Testis (tissue), 3 donors: ENCODE results near the gene KCNA2. TPM values are rescaled to one million over a fixed set of nuclear protein-coding genes. Genes with fewer than 3 reads are reported as not detected.

Experiments used
- DNase-seq: peaks from one replicate; pipeline ENCODE4 v3.0.0-alpha.2; 2019
- H3K27ac ChIP-seq, 2 donors: fragments of 200-600 bp; sonication (generic); one replicate each; pipeline ENCODE4 v1.5.1; 2019
- H3K27me3 ChIP-seq: fragments of 200-600 bp; sonication (generic); one replicate; pipeline ENCODE4 v1.5.1; 2019
- H3K36me3 ChIP-seq: fragments of 200-600 bp; sonication (generic); one replicate; pipeline ENCODE4 v1.5.1; 2017; ENCODE audit warnings: low read depth; ENCODE audit errors: missing control alignments
- H3K4me1 ChIP-seq: fragments of 200-600 bp; sonication (generic); one replicate; pipeline ENCODE4 v1.5.1; 2019
- H3K4me3 ChIP-seq, 2 donors: fragments of 200-600 bp; sonication (generic); one replicate each; pipeline ENCODE4 v1.5.1; 2017 to 2019
- H3K9me3 ChIP-seq: fragments of 200-600 bp; sonication (generic); one replicate; pipeline ENCODE4 v1.5.1; 2017
- POLR2A ChIP-seq: fragments of 450-650 bp; IDR thresholded peaks from one replicate; pipeline ENCODE4 v1.6.1; 2017; ENCODE audit warnings: antibody characterized with exemption, mild to moderate bottlenecking, moderate library complexity
- WGBS, 2 donors: methylation state at CpG; one replicate each; pipeline ENCODE4 v1.1.5; 2018; 5-methylcytosine and 5-hydroxymethylcytosine counted together
- intact Hi-C: fragments of 100-400 bp; cut with DNase I; formaldehyde crosslinking; loops from one replicate; pipeline ENCODE4 v1.15.1; 2023; ENCODE audit warnings: low total_unique reads
- polyA plus RNA-seq: library from polyadenylated mRNA; stranded (reverse); fragments of 350-450 nt; fragmentation: Illumina TruSeq; extraction: RNeasy Lipid Tissue Mini Kit (QIAGEN cat#74804); gene quantifications from one replicate; pipeline ENCODE4 v1.2.3, GENCODE V29; 2014; ENCODE audit warnings: low read depth, low replicate concordance; ENCODE audit not compliant: insufficient read depth
- total RNA-seq, 2 donors: library from RNA; depleted of rRNA; stranded (reverse); fragments of >200 nt; gene quantifications; one replicate each; pipeline ENCODE4 v1.2.3, GENCODE V29; 2016
- TF ChIP-seq, protein P1 (sequence below), 3 experiments: fragments of 450-650 bp in 2 of 3; fragments of 200-600 bp in 1 of 3; sonication (generic) in 1 of 3; IDR thresholded peaks; one replicate each; pipeline ENCODE4 v1.5.1; 2016 to 2019; ENCODE audit warnings: antibody characterized with exemption in 3 of 3, mild to moderate bottlenecking in 2 of 3, moderate library complexity in 1 of 3

KCNA2 gene
- total and polyA plus RNA-seq, 3 donors from 2014 or later, result 3.7 to 6.1 (median 6.1) TPM

DNA sequence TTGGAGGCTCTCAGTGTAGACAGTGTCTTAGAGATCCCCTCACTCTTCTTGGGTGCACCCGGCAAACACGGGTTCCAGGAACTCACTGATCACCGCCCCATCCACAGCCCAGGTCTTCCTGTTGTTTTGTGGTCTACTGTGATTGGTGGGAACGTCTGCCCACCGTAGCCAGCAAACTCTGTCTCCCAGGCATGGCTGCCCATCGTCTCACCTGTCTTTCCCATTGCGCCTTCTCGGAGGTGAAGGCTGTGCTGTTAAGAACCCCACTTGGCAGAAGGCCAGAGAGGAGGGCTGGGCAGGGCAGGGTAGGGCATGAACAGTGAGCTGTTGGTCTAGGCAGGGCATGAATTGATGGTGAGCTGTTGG lies 14.1 kb upstream of the KCNA2 start:
- TF ChIP-seq, protein P1, sequence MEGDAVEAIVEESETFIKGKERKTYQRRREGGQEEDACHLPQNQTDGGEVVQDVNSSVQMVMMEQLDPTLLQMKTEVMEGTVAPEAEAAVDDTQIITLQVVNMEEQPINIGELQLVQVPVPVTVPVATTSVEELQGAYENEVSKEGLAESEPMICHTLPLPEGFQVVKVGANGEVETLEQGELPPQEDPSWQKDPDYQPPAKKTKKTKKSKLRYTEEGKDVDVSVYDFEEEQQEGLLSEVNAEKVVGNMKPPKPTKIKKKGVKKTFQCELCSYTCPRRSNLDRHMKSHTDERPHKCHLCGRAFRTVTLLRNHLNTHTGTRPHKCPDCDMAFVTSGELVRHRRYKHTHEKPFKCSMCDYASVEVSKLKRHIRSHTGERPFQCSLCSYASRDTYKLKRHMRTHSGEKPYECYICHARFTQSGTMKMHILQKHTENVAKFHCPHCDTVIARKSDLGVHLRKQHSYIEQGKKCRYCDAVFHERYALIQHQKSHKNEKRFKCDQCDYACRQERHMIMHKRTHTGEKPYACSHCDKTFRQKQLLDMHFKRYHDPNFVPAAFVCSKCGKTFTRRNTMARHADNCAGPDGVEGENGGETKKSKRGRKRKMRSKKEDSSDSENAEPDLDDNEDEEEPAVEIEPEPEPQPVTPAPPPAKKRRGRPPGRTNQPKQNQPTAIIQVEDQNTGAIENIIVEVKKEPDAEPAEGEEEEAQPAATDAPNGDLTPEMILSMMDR (IDR thresholded peaks at IDR 0.05), result no peak
- TF ChIP-seq POLR2A, result no peak
- Histone ChIP-seq H3K9me3 (no peaks in the 10 kb centered on the region), H3K27ac (no peak overlapping the region), H3K36me3 (no peaks in the 10 kb centered on the region), H3K27me3 (no peaks in the 10 kb centered on the region), H3K4me1 (peaks cover 4% of the 10 kb centered on the region), H3K4me3 (no peak overlapping the region)
- intact Hi-C loops, result no loop called here
- no peak for DNase-seq
- WGBS, 2 donors, result 50 to 61% methylated on average over 8 of the region's 8 CpGs

- no peak overlapping the region for H3K4me3 ChIP-seq
Observed at GRCh38 chr1:110619412-110620249, 13.5 kb upstream of the KCNA2 start.

GRCh38 chr1:110618668-110619067 lies 12.5 kb upstream of the KCNA2 start:
- Histone ChIP-seq H3K9me3 (no peaks in the 10 kb centered on the region), H3K27ac (no peak overlapping the region), H3K27me3 (no peaks in the 10 kb centered on the region), H3K4me1 (peaks cover 4% of the 10 kb centered on the region), H3K4me3 (no peak overlapping the region), H3K36me3 (no peaks in the 10 kb centered on the region)
- WGBS, 2 donors, result 56 to 73% methylated on average over 5 of the region's 5 CpGs
- intact Hi-C loops, result no loop called here
- TF ChIP-seq, protein P1 (IDR thresholded peaks at IDR 0.05), result no peak
- TF ChIP-seq POLR2A, result no peak
- DNase-seq, result no peak

More at GRCh38 chr1:110619412-110620249, 13.5 kb upstream of the KCNA2 start:
- peaks cover 4% of the 10 kb centered on the region for H3K4me1 ChIP-seq
- DNase-seq, result peak; percentile 94
- H3K9me3 ChIP-seq, result no peaks in the 10 kb centered on the region
- no peak for TF ChIP-seq POLR2A
- TF ChIP-seq, protein P1 (IDR thresholded peaks at IDR 0.05), result peak; percentile 91 to 99 (median 96)
- no peak overlapping the region for H3K27ac ChIP-seq
- intact Hi-C loops, result no loop called here
- WGBS, 2 donors, result 4% methylated on average over 22 to 25 of the region's 27 CpGs
- H3K36me3 ChIP-seq, result no peaks in the 10 kb centered on the region
- no peaks in the 10 kb centered on the region for H3K27me3 ChIP-seq

- no peaks in the 10 kb centered on the region for H3K9me3 ChIP-seq
- DNase-seq, result no peak
- no peaks in the 10 kb centered on the region for H3K36me3 ChIP-seq
- 80% methylated on average over 5 of the region's 5 CpGs for WGBS, 2 donors
- no peak overlapping the region for H3K27ac ChIP-seq
- TF ChIP-seq, protein P1 (IDR thresholded peaks at IDR 0.05), result no peak
- no peak for TF ChIP-seq POLR2A
- no peak overlapping the region for H3K4me3 ChIP-seq
- intact Hi-C loops, result no loop called here
- H3K27me3 ChIP-seq, result no peaks in the 10 kb centered on the region
- peaks cover 4% of the 10 kb centered on the region for H3K4me1 ChIP-seq
Observed at GRCh38 chr1:110617589-110617988, 11.4 kb upstream of the KCNA2 start.

DNA sequence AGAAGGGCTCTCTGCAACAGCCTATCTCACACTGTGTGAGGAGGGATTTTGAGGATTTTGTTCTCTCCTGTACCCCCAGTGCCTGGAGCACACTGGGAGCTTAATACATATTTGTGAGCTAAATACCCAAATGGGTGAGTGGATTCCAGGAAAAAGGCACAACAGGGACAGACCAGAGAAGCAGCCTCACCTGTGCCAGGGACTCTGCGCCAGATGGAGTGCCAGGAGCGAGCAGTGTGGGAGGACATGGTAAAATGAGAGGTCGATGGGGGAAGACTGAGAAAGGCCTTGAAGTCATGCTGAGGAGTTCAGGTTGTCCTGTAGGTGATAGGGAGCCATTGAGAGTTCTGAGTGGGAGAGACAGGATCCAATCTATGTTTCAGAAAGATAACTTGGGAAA lies 11.0 kb upstream of the KCNA2 start:
- Histone ChIP-seq H3K27me3 (no peaks in the 10 kb centered on the region), H3K4me1 (peaks cover 4% of the 10 kb centered on the region), H3K4me3 (no peak overlapping the region), H3K27ac (no peak overlapping the region), H3K9me3 (no peaks in the 10 kb centered on the region), H3K36me3 (no peaks in the 10 kb centered on the region)
- 62 to 68% methylated on average over 3 of the region's 3 CpGs for WGBS, 2 donors
- no peak for DNase-seq
- TF ChIP-seq POLR2A, result no peak
- TF ChIP-seq, protein P1 (IDR thresholded peaks at IDR 0.05), result no peak
- intact Hi-C loops, result no loop called here
